ENCODE data around the gene MCRIP1. TPM values are rescaled to one million over a fixed set of nuclear protein-coding genes. Genes with fewer than 3 reads are reported as not detected.

MCRIP1 gene
- total and polyA plus RNA-seq, 4 donors: 16.6 to 42.0 (median 26.2) TPM

GRCh38 chr17:81867170-81867990 lies 34.3 kb upstream of the MCRIP1 start:
- Histone ChIP-seq H3K4me1 (ENCODE audit: control insufficient read depth in 4 of 4, insufficient read depth in 4 of 4, low read length in 3 of 4) (peaks cover 20 to 80% (median 58%) of the 10 kb centered on the region in 4 donors), H3K9ac (ENCODE audit: low read depth in 1 of 2, low read length in 2 of 2) (no peak overlapping the region), H3K9me3 (ENCODE audit: control insufficient read depth in 4 of 4, low read length in 3 of 4) (no peaks in the 10 kb centered on the region), H3K36me3 (ENCODE audit: control insufficient read depth in 4 of 4, insufficient read depth in 3 of 4, low read depth in 1 of 4, low read length in 3 of 4) (peaks cover 0 to 6% (median 2%) of the 10 kb centered on the region in 4 donors), H3K27ac (ENCODE audit: low read depth in 1 of 2, low read length in 2 of 2) (peak overlapping the region; percentile 92 to 95), H3K4me3 (ENCODE audit: low read depth in 1 of 3, low read length in 3 of 3) (no peak overlapping the region), H3K27me3 (ENCODE audit: control insufficient read depth in 4 of 4, insufficient read depth in 4 of 4, low read length in 3 of 4) (no peaks in the 10 kb centered on the region)
- no peak for DNase-seq (ENCODE audit: low spot score)
- TF ChIP-seq HNF4A (conservative IDR thresholded peaks at IDR 0.05) (peak in 1 of 2 donors; percentile 25), RXRA (IDR thresholded peaks at IDR 0.05) (peak; percentile 13 to 36), EGR1 (IDR thresholded peaks at IDR 0.05; ENCODE audit: low read depth in 2 of 2) (peak in 1 of 2 donors; percentile 39)
- TF ChIP-seq, protein P1, sequence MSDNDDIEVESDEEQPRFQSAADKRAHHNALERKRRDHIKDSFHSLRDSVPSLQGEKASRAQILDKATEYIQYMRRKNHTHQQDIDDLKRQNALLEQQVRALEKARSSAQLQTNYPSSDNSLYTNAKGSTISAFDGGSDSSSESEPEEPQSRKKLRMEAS (IDR thresholded peaks at IDR 0.05): peak; percentile 16
- TF ChIP-seq, protein P2, sequence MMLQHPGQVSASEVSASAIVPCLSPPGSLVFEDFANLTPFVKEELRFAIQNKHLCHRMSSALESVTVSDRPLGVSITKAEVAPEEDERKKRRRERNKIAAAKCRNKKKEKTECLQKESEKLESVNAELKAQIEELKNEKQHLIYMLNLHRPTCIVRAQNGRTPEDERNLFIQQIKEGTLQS (IDR thresholded peaks at IDR 0.05): no peak
- whole genome bisulfite sequencing: 41% methylated on average over 23 of the region's 23 CpGs

- DNase-seq (ENCODE audit: low spot score): no peak
Measured at GRCh38 chr17:81866440-81867169, 33.5 kb upstream of the MCRIP1 start.

More at GRCh38 chr17:81866440-81867169, 33.5 kb upstream of the MCRIP1 start:
- peaks cover 20 to 79% (median 58%) of the 10 kb centered on the region in 4 donors for H3K4me1 ChIP-seq (ENCODE audit: control insufficient read depth in 4 of 4, insufficient read depth in 4 of 4, low read length in 3 of 4)
- TF ChIP-seq, protein P3, sequence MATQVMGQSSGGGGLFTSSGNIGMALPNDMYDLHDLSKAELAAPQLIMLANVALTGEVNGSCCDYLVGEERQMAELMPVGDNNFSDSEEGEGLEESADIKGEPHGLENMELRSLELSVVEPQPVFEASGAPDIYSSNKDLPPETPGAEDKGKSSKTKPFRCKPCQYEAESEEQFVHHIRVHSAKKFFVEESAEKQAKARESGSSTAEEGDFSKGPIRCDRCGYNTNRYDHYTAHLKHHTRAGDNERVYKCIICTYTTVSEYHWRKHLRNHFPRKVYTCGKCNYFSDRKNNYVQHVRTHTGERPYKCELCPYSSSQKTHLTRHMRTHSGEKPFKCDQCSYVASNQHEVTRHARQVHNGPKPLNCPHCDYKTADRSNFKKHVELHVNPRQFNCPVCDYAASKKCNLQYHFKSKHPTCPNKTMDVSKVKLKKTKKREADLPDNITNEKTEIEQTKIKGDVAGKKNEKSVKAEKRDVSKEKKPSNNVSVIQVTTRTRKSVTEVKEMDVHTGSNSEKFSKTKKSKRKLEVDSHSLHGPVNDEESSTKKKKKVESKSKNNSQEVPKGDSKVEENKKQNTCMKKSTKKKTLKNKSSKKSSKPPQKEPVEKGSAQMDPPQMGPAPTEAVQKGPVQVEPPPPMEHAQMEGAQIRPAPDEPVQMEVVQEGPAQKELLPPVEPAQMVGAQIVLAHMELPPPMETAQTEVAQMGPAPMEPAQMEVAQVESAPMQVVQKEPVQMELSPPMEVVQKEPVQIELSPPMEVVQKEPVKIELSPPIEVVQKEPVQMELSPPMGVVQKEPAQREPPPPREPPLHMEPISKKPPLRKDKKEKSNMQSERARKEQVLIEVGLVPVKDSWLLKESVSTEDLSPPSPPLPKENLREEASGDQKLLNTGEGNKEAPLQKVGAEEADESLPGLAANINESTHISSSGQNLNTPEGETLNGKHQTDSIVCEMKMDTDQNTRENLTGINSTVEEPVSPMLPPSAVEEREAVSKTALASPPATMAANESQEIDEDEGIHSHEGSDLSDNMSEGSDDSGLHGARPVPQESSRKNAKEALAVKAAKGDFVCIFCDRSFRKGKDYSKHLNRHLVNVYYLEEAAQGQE (IDR thresholded peaks at IDR 0.05): no peak
- TF ChIP-seq TAF1 (conservative IDR thresholded peaks at IDR 0.05) (no peak), FOXA2 (IDR thresholded peaks at IDR 0.05) (no peak), EGR1 (IDR thresholded peaks at IDR 0.05; ENCODE audit: low read depth in 2 of 2) (no peak), YY1 (IDR thresholded peaks at IDR 0.05) (no peak)
- H3K9ac ChIP-seq (ENCODE audit: low read depth in 1 of 2, low read length in 2 of 2): peak overlapping the region; percentile 29 to 72
- no peaks in the 10 kb centered on the region for H3K9me3 ChIP-seq (ENCODE audit: control insufficient read depth in 4 of 4, low read length in 3 of 4)
- 77% methylated on average over 18 of the region's 18 CpGs for WGBS
- H3K4me3 ChIP-seq (ENCODE audit: low read depth in 1 of 3, low read length in 3 of 3): no peak overlapping the region
- no peaks in the 10 kb centered on the region for H3K27me3 ChIP-seq (ENCODE audit: control insufficient read depth in 4 of 4, insufficient read depth in 4 of 4, low read length in 3 of 4)
- H3K36me3 ChIP-seq (ENCODE audit: control insufficient read depth in 4 of 4, insufficient read depth in 3 of 4, low read depth in 1 of 4, low read length in 3 of 4): peaks cover 0 to 6% (median 2%) of the 10 kb centered on the region in 4 donors
- peak overlapping the region; percentile 92 to 95 for H3K27ac ChIP-seq (ENCODE audit: low read depth in 1 of 2, low read length in 2 of 2)

Data from liver (tissue), 9 donors.